WTC11 (cell line): ENCODE data around the gene BDH1. TPM values are rescaled to one million over a fixed set of nuclear protein-coding genes. Genes with fewer than 3 reads are reported as not detected.
"Not testable (repeated sequence)": the region's sequence is repeated elsewhere in the genome, so short reads cannot be mapped to it uniquely, and the experiment has no call there.

Experiments
- ATAC-seq: fragments of 200-7000 bp; cut with Tn5 transposase; 2 replicates; pipeline ENCODE4 v1.10.0; 2021; ENCODE audit warnings: mild to moderate bottlenecking, moderate library complexity
- CTCF ChIA-PET: fragments of 300-600 bp; sonication (Branson Sonifier 250); formaldehyde crosslinking; loops from one replicate; lab custom pipeline; 2021; ENCODE audit warnings: antibody characterized with exemption; lab: Charles Lee
- POLR2A ChIA-PET: fragments of 350-600 bp; sonication (Branson Sonifier 250); formaldehyde crosslinking; loops from one replicate; lab custom pipeline; 2021; ENCODE audit warnings: antibody characterized with exemption; lab: Charles Lee
- DNase-seq: peaks from one replicate; pipeline ENCODE4 v3.0.0; 2021; ENCODE audit warnings: low spot score
- H3K27ac Mint-ChIP-seq: 2 replicates; pipeline ENCODE4 v1.8.0; 2021; ENCODE audit warnings: mixed read lengths
- H3K27me3 Mint-ChIP-seq: 2 replicates; pipeline ENCODE4 v1.8.0; 2021; ENCODE audit warnings: low read depth, mild to moderate bottlenecking, moderate library complexity, mixed read lengths
- H3K36me3 Mint-ChIP-seq: 2 replicates; pipeline ENCODE4 v1.8.0; 2021; ENCODE audit warnings: mixed read lengths
- H3K4me1 Mint-ChIP-seq: 2 replicates; pipeline ENCODE4 v1.8.0; 2022; ENCODE audit warnings: mixed read lengths
- H3K4me3 Mint-ChIP-seq: 2 replicates; pipeline ENCODE4 v1.8.0; 2021; ENCODE audit warnings: mild to moderate bottlenecking, moderate library complexity, mixed read lengths
- H3K9me3 Mint-ChIP-seq: 2 replicates; pipeline ENCODE4 v1.8.0; 2021; ENCODE audit warnings: mixed read lengths
- ATF3 ChIP-seq: sonication (generic); formaldehyde crosslinking; conservative IDR thresholded peaks from 2 replicates; pipeline ENCODE4 v1.8.1; 2022; ENCODE audit warnings: mild to moderate bottlenecking, missing genetic modification reagents
- CBFB ChIP-seq: sonication (generic); formaldehyde crosslinking; IDR thresholded peaks from 2 replicates; pipeline ENCODE4 v1.8.1; 2022; ENCODE audit warnings: mild to moderate bottlenecking, low read depth, missing genetic modification reagents
- CREM ChIP-seq: sonication (generic); formaldehyde crosslinking; IDR thresholded peaks from 2 replicates; pipeline ENCODE4 v1.8.1; 2022; ENCODE audit warnings: mild to moderate bottlenecking, missing genetic modification reagents, moderate library complexity
- CTCF ChIP-seq: fragments of 200-600 bp; IDR thresholded peaks from 2 replicates; pipeline ENCODE4 v1.8.0; 2022; ENCODE audit warnings: antibody characterized with exemption
- EMX1 ChIP-seq: fragments of 250-450 bp; sonication (Bioruptor Pico); IDR thresholded peaks from 2 replicates; pipeline ENCODE4 v1.8.0; 2021; ENCODE audit warnings: mild to moderate bottlenecking
- ERG ChIP-seq: fragments of 250-450 bp; sonication (Bioruptor Pico); IDR thresholded peaks from 2 replicates; pipeline ENCODE4 v1.8.0; 2021; ENCODE audit warnings: mild to moderate bottlenecking
- FOXP1 ChIP-seq: sonication (generic); formaldehyde crosslinking; IDR thresholded peaks from 2 replicates; pipeline ENCODE4 v1.8.0; 2022; ENCODE audit warnings: missing genetic modification reagents, mild to moderate bottlenecking, moderate library complexity, borderline replicate concordance
- GTF2I ChIP-seq: fragments of 250-450 bp; sonication (Bioruptor Pico); conservative IDR thresholded peaks from 2 replicates; pipeline ENCODE4 v1.4.0; 2021; ENCODE audit warnings: mild to moderate bottlenecking
- JAZF1 ChIP-seq: fragments of 250-450 bp; sonication (Bioruptor Pico); IDR thresholded peaks from 2 replicates; pipeline ENCODE4 v1.9.0; 2021; ENCODE audit warnings: moderate library complexity, mild to moderate bottlenecking, inconsistent platforms
- NFATC4 ChIP-seq: fragments of 250-450 bp; sonication (Bioruptor Pico); IDR thresholded peaks from 2 replicates; pipeline ENCODE4 v1.9.0; 2021; ENCODE audit warnings: mild to moderate bottlenecking
- OVOL2 ChIP-seq: fragments of 250-450 bp; sonication (Bioruptor Pico); IDR thresholded peaks from 2 replicates; pipeline ENCODE4 v1.9.0; 2021; ENCODE audit warnings: mild to moderate bottlenecking, borderline replicate concordance
- TCF7 ChIP-seq: sonication (generic); formaldehyde crosslinking; IDR thresholded peaks from 2 replicates; pipeline ENCODE4 v1.8.0; 2022; ENCODE audit warnings: mild to moderate bottlenecking, low read depth, missing genetic modification reagents, moderate library complexity
- TP53 ChIP-seq: sonication (generic); formaldehyde crosslinking; IDR thresholded peaks from 2 replicates; pipeline ENCODE4 v1.8.1; 2023; ENCODE audit warnings: mild to moderate bottlenecking, missing genetic modification reagents
- ZNF138 ChIP-seq: sonication (generic); formaldehyde crosslinking; conservative IDR thresholded peaks from 2 replicates; pipeline ENCODE4 v1.8.1; 2022; ENCODE audit warnings: mild to moderate bottlenecking, moderate library complexity, missing genetic modification reagents
- ZNF671 ChIP-seq: fragments of 250-450 bp; sonication (Bioruptor Pico); IDR thresholded peaks from 2 replicates; pipeline ENCODE4 v1.8.0; 2021; ENCODE audit warnings: mild to moderate bottlenecking
- total RNA-seq: library from RNA; stranded (reverse); gene quantifications from 3 replicates; pipeline ENCODE4 v1.2.3, GENCODE V29; 2021
- TF ChIP-seq, protein P1 (sequence below): sonication (generic); formaldehyde crosslinking; IDR thresholded peaks from 2 replicates; pipeline ENCODE4 v1.8.1; 2023; ENCODE audit warnings: mild to moderate bottlenecking, missing genetic modification reagents, borderline replicate concordance
- TF ChIP-seq, protein P2 (sequence below): sonication (generic); formaldehyde crosslinking; IDR thresholded peaks from 2 replicates; pipeline ENCODE4 v1.8.0; 2023; ENCODE audit warnings: missing genetic modification reagents
- TF ChIP-seq, protein P3 (sequence below): sonication (generic); formaldehyde crosslinking; IDR thresholded peaks from 2 replicates; pipeline ENCODE4 v1.8.1; 2022; ENCODE audit warnings: mild to moderate bottlenecking, moderate library complexity, missing genetic modification reagents

The BDH1 gene
- total RNA-seq, 1 experiment from 2014 or later, result 26.8 TPM

GRCh38 chr3:197590313-197590962 lies 34.7 kb upstream of the BDH1 start:
- TF ChIP-seq ERG (CRISPR knock-in tag) (no peak), ATF3 (no peak), TP53 (CRISPR knock-in tag) (no peak), CTCF (no peak), CBFB (CRISPR knock-in tag) (no peak), OVOL2 (CRISPR knock-in tag) (no peak), CREM (no peak), JAZF1 (CRISPR knock-in tag) (no peak), TCF7 (CRISPR knock-in tag) (no peak)
- TF ChIP-seq, protein P1, sequence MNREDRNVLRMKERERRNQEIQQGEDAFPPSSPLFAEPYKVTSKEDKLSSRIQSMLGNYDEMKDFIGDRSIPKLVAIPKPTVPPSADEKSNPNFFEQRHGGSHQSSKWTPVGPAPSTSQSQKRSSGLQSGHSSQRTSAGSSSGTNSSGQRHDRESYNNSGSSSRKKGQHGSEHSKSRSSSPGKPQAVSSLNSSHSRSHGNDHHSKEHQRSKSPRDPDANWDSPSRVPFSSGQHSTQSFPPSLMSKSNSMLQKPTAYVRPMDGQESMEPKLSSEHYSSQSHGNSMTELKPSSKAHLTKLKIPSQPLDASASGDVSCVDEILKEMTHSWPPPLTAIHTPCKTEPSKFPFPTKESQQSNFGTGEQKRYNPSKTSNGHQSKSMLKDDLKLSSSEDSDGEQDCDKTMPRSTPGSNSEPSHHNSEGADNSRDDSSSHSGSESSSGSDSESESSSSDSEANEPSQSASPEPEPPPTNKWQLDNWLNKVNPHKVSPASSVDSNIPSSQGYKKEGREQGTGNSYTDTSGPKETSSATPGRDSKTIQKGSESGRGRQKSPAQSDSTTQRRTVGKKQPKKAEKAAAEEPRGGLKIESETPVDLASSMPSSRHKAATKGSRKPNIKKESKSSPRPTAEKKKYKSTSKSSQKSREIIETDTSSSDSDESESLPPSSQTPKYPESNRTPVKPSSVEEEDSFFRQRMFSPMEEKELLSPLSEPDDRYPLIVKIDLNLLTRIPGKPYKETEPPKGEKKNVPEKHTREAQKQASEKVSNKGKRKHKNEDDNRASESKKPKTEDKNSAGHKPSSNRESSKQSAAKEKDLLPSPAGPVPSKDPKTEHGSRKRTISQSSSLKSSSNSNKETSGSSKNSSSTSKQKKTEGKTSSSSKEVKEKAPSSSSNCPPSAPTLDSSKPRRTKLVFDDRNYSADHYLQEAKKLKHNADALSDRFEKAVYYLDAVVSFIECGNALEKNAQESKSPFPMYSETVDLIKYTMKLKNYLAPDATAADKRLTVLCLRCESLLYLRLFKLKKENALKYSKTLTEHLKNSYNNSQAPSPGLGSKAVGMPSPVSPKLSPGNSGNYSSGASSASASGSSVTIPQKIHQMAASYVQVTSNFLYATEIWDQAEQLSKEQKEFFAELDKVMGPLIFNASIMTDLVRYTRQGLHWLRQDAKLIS, result no peak
- TF ChIP-seq, protein P2, sequence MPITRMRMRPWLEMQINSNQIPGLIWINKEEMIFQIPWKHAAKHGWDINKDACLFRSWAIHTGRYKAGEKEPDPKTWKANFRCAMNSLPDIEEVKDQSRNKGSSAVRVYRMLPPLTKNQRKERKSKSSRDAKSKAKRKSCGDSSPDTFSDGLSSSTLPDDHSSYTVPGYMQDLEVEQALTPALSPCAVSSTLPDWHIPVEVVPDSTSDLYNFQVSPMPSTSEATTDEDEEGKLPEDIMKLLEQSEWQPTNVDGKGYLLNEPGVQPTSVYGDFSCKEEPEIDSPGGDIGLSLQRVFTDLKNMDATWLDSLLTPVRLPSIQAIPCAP, result no peak
- TF ChIP-seq, protein P3, sequence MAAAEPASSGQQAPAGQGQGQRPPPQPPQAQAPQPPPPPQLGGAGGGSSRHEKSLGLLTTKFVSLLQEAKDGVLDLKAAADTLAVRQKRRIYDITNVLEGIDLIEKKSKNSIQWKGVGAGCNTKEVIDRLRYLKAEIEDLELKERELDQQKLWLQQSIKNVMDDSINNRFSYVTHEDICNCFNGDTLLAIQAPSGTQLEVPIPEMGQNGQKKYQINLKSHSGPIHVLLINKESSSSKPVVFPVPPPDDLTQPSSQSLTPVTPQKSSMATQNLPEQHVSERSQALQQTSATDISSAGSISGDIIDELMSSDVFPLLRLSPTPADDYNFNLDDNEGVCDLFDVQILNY (CRISPR knock-in tag), result no peak
- TF ChIP-seq, all 79 proteins: peak for 0
- no peak overlapping the region for H3K27ac Mint-ChIP-seq
- no peaks in the 10 kb centered on the region for H3K27me3 Mint-ChIP-seq
- H3K9me3 Mint-ChIP-seq, result no peaks in the 10 kb centered on the region
- CTCF ChIA-PET, result interaction anchor here (0.7 to 6.2 kb wide), 2 partner anchors 9 to 256 kb away, joined by 3 to 44 read pairs; no protein-coding TSS in a partner anchor
- peaks cover 15% of the 10 kb centered on the region for H3K4me1 Mint-ChIP-seq
- DNase-seq (no peak), ATAC-seq (peak; percentile 36; the same call in 1 of the 2 replicates)
- H3K36me3 Mint-ChIP-seq, result no peaks in the 10 kb centered on the region
- no peak overlapping the region for H3K4me3 Mint-ChIP-seq
- POLR2A ChIA-PET, result interaction anchor here (0.6 kb wide), 1 partner anchor 22 kb away, joined by 4 read pairs; no protein-coding TSS in a partner anchor

DNA sequence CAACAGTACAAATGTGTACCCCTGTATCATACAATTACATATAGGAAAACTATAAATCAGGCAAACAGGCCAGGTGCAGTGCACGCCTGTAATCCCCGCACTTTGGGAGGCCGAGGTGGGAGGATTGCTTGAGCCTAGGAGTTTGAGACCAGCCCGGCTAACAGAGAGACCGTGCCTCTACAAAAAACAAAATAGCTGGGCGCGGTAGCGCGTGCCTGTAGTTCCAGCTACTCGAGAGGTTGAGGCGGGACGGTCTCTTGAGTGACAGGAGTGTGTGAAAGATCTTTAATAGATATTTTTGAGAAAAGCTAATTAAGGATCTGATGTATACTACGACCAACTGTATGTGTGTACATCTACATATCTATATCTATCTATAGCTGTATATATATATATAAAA lies 33.8 kb upstream of the BDH1 start:
- CTCF ChIA-PET, result interaction anchor here (1.2 to 6.2 kb wide), 2 partner anchors 9 to 10 kb away, joined by 3 to 44 read pairs; no protein-coding TSS in a partner anchor
- POLR2A ChIA-PET, result no interaction called here

GRCh38 chr3:197586768-197587167 lies 31.0 kb upstream of the BDH1 start:
- not testable (repeated sequence) for H3K4me1 Mint-ChIP-seq, H3K9me3 Mint-ChIP-seq, H3K36me3 Mint-ChIP-seq, H3K27me3 Mint-ChIP-seq, ATAC-seq, H3K27ac Mint-ChIP-seq, DNase-seq, H3K4me3 Mint-ChIP-seq
- CTCF ChIA-PET, result interaction anchor here (0.6 to 6.2 kb wide), 2 partner anchors 11 to 12 kb away, joined by 4 to 44 read pairs; no protein-coding TSS in a partner anchor
- POLR2A ChIA-PET, result interaction anchor here (0.6 kb wide), 1 partner anchor 547 kb away, joined by 3 read pairs; no protein-coding TSS in a partner anchor

More for the DNA sequence above, 33.8 kb upstream of the BDH1 start:
- Mint-ChIP-seq H3K27ac (no peak overlapping the region), H3K9me3 (no peaks in the 10 kb centered on the region), H3K4me1 (peaks cover 16% of the 10 kb centered on the region), H3K27me3 (no peaks in the 10 kb centered on the region), H3K4me3 (no peak overlapping the region), H3K36me3 (no peaks in the 10 kb centered on the region)
- no peak for TF ChIP-seq CREM
- no peak for TF ChIP-seq GTF2I (CRISPR knock-in tag)
- no peak for TF ChIP-seq NFATC4 (CRISPR knock-in tag)
- TF ChIP-seq EMX1, result no peak
- no peak for TF ChIP-seq FOXP1 (CRISPR knock-in tag)
- no peak for TF ChIP-seq ZNF671 (CRISPR knock-in tag)
- no peak for TF ChIP-seq ZNF138
- no peak for TF ChIP-seq JAZF1 (CRISPR knock-in tag)
- DNase-seq (no peak), ATAC-seq (no peak)
